ENCODE results near the gene SLC47A2. TPM values are rescaled to one million over a fixed set of nuclear protein-coding genes. Genes with fewer than 3 reads are reported as not detected.
"Not testable (repeated sequence)": the region's sequence is repeated elsewhere in the genome, so short reads cannot be mapped to it uniquely, and the experiment has no call there.

Gene SLC47A2, protein sequence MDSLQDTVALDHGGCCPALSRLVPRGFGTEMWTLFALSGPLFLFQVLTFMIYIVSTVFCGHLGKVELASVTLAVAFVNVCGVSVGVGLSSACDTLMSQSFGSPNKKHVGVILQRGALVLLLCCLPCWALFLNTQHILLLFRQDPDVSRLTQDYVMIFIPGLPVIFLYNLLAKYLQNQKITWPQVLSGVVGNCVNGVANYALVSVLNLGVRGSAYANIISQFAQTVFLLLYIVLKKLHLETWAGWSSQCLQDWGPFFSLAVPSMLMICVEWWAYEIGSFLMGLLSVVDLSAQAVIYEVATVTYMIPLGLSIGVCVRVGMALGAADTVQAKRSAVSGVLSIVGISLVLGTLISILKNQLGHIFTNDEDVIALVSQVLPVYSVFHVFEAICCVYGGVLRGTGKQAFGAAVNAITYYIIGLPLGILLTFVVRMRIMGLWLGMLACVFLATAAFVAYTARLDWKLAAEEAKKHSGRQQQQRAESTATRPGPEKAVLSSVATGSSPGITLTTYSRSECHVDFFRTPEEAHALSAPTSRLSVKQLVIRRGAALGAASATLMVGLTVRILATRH
- not detected in 2 replicates for total RNA-seq (2014; rRNA removed; shearing (Covaris generic))

DNA sequence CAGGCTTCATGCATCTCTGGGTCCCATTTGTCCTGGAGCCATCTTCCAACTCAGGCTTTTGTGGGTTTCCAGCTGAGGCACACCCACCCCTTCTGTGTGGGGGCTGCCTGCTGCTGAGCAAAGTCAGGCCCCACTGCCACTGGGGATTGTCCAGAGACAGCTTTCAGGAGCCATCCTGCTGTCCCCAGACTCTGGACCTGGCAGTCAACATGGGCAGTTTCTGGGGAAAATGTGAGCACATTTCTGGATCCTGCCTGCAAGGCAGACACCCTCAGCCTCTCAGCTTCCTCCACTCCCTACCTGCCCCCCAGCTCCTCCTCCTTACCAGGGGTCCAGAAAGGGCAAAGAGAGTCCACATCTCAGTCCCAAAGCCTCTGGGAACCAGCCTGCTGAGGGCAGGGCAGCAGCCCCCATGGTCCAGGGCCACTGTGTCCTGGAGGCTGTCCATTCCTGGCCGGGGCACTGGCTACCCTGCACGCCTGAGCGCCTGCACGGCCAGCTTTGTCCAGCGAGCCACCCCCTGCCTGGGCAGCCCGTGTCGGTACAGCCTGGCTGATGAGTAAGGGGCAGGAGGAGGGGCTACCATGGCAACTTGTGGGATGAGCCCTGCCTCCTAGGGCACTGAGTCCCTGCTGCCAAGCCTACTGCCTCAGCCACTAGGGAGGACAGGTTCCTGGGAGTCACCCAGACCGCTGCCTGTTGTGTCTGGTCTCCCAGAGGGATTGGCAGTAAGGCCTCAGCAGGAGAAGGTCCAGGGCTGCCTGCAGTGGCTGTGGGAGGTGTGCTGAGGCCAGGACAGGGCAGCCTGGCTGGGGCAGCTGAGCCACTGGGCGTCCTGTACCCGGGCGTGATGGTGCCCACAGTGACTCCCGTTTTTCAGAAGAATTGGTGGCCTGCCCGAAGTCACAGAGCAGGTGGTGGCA lies at the start of gene SLC47A2:
TSS of gene SLC47A2 (minus strand) at position 477 of the 923 bp plus-strand sequence. CDS start at position 448, 29 bp downstream.
- no peak for DNase-seq (ENCODE audit: low read depth)

DNA sequence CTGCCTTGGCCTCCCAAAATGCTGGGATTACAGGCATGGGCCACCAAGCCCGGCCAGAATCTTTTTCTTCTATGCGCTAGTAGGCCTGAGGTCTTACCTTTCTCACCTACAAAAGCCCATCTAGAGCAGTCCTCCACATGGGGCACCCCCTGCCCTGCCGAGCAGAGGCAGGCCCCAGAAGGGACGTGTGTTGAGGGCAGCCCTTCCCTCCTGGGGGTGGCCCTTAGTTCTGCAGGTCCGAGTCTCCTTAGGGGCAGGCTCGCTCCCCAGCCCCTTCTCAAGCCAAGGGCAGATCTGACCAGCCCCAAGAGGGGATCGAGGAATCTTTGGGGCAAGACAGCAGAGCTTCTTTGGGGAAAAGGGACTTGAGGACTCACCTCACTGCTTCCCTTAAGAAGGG lies 49.6 kb upstream of the SLC47A2 start:
- DNase-seq (ENCODE audit: low read depth) = no peak

- not testable (repeated sequence) for DNase-seq (ENCODE audit: low read depth)
Measured at GRCh38 chr17:19763991-19764390, 47.6 kb upstream of the SLC47A2 start.

GRCh38 chr17:19763416-19763815 lies 47.0 kb upstream of the SLC47A2 start:
- no peak for DNase-seq (ENCODE audit: low read depth)

DNA sequence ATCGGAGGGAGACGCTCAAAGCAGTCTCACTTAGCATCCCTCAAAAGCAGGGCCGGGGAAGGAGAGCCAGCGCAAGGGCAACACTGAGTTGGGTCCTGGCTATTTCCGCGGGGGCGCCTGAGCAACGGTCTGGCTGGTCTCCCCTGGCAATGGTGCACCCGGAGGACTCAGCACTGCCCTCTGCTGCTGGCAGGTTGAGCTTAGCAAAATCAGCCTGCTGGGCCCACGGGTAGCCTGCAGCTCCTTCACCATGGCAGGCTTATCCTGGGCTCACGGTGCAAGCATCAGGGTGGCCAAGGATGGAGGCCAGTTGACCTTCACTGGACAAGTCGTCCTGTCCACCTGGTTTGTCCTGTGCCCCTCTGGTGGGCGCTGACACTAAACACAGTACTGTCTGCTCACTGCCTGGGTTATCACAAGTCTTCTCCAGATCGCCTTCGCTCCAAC lies 46.2 kb upstream of the SLC47A2 start:
- peak; percentile 24 for DNase-seq (ENCODE audit: low read depth)

- DNase-seq (ENCODE audit: low read depth) = no peak
Measured at GRCh38 chr17:19760746-19761145, 44.4 kb upstream of the SLC47A2 start.

GRCh38 chr17:19759568-19760549 lies 43.5 kb upstream of the SLC47A2 start:
- no peak for DNase-seq (ENCODE audit: low read depth)

DNA sequence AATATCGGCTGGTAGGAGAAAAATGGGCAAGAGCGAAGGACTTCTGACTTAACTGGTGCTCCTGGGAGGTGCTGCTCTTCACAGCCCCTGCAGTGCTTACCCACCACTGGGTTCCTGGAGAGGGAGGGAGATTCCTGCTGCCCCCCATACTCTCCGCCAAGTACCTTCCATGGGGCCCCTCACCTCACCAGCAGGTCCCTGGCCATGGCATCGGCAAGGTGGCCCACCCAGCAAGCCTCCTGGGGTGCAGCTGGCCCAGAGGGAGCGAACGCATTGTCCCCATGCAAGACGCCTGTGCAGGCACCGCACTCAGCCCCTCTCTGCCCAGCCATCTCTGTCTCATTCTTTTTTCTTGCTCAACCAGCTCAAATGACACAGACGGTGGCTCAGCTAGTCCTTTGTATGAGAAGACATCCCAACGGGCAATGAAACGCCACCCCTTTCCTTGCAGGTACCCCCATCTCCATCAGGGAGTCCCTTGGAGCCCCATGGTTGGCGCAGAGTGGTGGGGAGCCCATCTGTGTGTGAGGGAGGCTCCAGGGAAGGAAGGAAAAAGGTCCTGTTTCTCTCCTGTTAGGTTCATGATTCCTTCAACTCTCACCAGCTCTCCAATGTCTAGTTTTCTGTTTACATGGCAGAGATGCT lies 41.3 kb upstream of the SLC47A2 start:
- no peak for DNase-seq (ENCODE audit: low read depth)

GRCh38 chr17:19756546-19756945 lies 40.2 kb upstream of the SLC47A2 start:
- DNase-seq (ENCODE audit: low read depth) = no peak

DNA sequence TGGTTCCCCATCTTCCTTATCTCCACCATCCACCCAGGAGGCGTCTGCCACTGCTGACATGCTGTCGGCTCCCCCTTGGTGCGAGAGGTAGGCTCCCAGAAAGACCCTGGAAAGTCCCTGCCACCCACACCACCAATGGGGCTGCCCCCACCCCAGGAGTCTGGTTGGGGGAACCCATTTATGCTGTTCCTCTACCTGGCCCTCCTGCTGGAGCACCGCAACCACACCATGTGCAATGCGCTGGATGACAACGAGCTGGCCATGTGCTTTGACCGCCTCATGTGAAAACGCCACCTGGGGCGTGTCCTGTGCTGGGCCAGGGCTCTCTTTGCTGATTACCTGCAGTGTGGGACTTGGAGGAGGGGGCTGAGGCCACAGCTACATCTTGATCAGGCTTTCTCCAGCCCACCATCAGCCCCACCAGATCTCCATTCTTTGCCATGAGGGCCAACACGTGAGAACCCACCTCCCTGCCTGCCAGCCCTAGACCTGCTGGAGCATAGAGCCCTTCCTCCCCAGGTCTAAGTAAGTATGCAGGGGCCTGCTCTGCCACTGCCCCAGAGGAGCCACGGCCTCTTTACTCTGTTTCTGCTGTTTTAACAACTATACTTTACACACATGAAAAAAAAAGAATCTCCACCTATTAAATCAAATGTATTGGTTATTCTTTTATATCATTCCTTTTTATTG lies 39.6 kb upstream of the SLC47A2 start:
- no peak for DNase-seq (ENCODE audit: low read depth)

DNA sequence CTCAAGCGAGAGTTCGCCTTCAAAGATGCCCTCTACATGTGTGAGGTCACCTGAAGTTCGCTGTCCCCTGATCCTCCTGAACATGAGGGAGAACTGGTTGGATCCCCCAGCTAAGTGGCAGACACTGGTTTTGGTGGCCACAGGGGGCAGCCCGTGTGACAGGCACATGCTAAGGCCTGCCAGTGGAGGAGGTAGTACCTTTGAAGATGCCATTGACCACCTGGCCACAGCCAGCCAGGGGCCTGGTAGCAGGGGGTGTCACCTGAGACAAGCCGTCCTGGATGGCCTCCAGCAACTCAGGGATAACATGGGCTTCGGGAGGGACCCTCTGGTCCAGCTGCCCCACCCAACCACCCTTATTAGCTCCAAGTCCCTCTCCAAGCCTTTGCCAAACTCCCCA lies 39.0 kb upstream of the SLC47A2 start:
- no peak for DNase-seq (ENCODE audit: low read depth)

DNA sequence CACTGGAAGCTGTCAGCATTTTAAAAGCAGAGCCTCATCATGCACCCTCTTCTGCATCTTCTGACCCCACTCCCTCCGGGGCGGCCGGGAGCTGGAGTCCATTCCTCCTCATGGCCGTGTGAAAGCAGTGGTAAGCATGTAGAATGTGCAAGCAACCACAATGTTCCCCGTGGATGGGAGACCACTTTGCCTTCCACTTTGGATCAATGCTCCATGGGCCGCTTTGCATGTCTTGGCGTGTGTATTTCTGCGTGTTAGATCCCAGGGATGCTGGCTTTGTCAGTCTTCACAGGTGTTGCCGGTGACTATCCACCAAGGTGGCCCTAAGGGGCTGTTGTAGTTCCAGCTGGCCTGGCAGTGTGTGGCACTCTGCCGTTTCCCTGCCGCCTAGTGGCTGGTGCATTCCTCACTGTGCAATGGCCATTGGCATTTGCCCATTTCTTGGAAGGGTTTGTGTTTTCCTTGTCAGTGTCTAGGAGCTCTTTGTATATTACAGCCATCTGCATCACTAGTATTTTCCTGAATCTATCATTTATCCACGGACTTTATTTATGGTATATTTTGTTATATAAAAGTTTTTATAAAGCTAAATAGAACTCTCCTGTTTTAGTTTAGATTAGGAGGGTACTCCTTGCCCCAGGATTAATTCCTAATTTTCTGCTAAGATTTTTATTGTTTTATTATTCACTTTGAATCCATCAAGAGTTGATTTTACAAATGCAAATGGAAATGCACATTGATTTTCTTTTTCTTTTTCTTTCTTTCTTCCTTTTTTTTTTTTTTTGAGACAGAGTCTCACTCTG lies 37.5 kb upstream of the SLC47A2 start:
- DNase-seq (ENCODE audit: low read depth) = peak; percentile 49

- DNase-seq (ENCODE audit: low read depth) = peak; percentile 89
Measured at GRCh38 chr17:19753051-19753509, 36.7 kb upstream of the SLC47A2 start.

- peak; percentile 13 for DNase-seq (ENCODE audit: low read depth)
Measured at GRCh38 chr17:19752216-19753050, 36.0 kb upstream of the SLC47A2 start.

GRCh38 chr17:19750835-19751234 lies 34.5 kb upstream of the SLC47A2 start:
- DNase-seq (ENCODE audit: low read depth) = no peak

DNA sequence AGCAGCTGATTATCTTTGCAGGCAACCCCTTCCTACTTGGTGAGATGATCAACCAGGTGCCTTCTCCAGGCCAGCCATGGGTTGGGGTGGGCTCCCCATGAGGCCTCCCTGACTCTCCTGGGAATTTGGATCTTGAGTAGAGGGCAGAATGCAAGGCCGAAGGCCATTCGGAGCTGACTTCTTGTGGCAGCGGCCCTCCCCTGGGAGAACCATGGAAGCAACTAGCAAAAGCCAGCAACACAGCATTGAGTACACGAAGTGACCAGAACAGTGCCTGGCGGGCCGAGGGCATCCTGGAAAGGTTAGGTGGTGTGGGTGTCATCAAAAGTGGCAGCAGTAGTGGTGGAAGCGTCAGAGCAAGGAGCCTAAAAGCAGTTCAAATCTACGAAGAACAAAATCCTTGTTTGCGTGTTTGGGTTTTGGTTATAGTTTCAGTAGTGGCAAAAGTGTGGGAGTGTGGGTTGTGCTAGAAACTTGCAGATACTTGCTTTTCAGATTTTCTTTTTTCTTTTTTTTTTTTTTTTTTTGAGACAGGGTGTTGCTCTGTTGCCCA lies 33.7 kb upstream of the SLC47A2 start:
- no peak for DNase-seq (ENCODE audit: low read depth)

GRCh38 chr17:19748807-19749193 lies 32.4 kb upstream of the SLC47A2 start:
- DNase-seq (ENCODE audit: low read depth) = no peak

Data from RPMI7951 (cell line).